Measurements from ENCODE around the gene LRRC36. TPM values are rescaled to one million over a fixed set of nuclear protein-coding genes. Genes with fewer than 3 reads are reported as not detected.

The LRRC36 gene
- polyA plus RNA-seq, 1 donor (not counting 4 experiments of a cell fraction or from before 2014, with no cell fraction given), result not detected

DNA sequence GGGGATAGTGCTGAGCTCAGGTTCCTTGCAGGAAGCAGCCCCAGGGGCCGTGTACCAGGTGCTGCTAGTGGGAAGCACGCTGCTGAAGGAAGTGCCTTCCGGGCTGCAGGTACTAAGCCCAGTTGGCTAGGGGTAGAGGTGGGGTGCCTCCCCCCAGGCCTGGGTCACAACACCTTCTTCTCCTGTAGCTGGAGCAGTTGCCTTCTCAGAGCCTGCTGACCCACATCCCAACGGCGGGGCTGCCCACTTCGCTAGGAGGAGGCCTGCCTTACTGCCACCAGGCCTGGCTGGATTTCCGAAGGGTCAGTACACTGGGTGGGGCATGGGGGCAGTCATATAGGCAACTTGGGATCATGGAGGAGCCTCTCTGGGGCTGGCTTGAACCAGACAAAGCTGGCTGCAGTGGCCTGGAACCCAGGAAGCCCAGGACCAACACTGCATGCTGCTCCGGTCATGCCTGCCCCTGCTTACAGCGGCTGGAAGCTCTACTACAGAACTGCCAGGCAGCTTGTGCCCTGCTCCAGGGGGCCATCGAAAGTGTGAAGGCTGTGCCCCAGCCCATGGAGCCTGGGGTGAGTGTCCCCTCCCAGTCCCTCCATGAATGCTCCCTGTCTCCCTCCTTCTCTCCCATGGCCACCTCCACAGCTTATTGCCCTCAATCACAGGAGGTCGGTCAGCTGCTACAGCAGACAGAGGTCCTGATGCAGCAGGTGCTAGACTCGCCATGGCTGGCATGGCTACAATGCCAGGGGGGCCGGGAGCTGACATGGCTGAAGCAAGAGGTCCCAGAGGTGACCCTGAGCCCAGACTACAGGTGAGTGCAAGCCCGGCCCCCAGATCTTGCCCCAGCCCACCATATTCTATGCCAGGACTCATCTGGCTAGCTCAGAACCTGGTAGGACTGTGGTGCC lies 44.8 kb upstream of the LRRC36 start:
- Histone ChIP-seq H2AFZ (ENCODE audit: control insufficient read depth, low read length) (no peak overlapping the region), H3K9me1 (ENCODE audit: control insufficient read depth, extremely low read depth, insufficient read depth, low read length) (no peaks in the 10 kb centered on the region), H3K27ac (ENCODE audit: control insufficient read depth, insufficient read depth, low read length) (no peak overlapping the region), H3K4me3 (ENCODE audit: control insufficient read depth in 2 of 3, extremely low read depth in 1 of 3, insufficient read depth in 2 of 3, low read depth in 1 of 3, low read length in 3 of 3) (no peak overlapping the region), H3K9ac (ENCODE audit: control insufficient read depth, extremely low read depth, insufficient read depth, low read length) (no peak overlapping the region), H3K27me3 (ENCODE audit: control insufficient read depth, extremely low read depth, insufficient read depth, low read length) (peaks cover 50% of the 10 kb centered on the region), H3K79me2 (ENCODE audit: control insufficient read depth, insufficient read depth, low read length) (no peaks in the 10 kb centered on the region), H3K4me2 (ENCODE audit: control insufficient read depth, extremely low read depth, insufficient read depth, low read depth, low read length) (no peak overlapping the region), H4K20me1 (ENCODE audit: control insufficient read depth, extremely low read depth, insufficient read depth, low read length) (no peaks in the 10 kb centered on the region), H3K9me3 (ENCODE audit: control insufficient read depth, low read depth, low read length) (no peaks in the 10 kb centered on the region), H3K36me3 (ENCODE audit: control insufficient read depth in 2 of 2, extremely low read depth in 1 of 2, insufficient read depth in 2 of 2, low read length in 2 of 2) (no peaks in the 10 kb centered on the region), H3K4me1 (ENCODE audit: control insufficient read depth, extremely low read depth, insufficient read depth, low read length) (peaks cover 20% of the 10 kb centered on the region)
- FAIRE-seq (no peak), DNase-seq (ENCODE audit: low read depth, low spot score) (no peak)
- dilution Hi-C loops (cut with MboI; ENCODE audit: extremely low pct_ligation_motif_present, low sequenced_read_pairs), result no loop called here
- no peak for TF ChIP-seq EZH2 (IDR thresholded peaks at IDR 0.05; ENCODE audit: low read length)
- TF ChIP-seq, protein P1, sequence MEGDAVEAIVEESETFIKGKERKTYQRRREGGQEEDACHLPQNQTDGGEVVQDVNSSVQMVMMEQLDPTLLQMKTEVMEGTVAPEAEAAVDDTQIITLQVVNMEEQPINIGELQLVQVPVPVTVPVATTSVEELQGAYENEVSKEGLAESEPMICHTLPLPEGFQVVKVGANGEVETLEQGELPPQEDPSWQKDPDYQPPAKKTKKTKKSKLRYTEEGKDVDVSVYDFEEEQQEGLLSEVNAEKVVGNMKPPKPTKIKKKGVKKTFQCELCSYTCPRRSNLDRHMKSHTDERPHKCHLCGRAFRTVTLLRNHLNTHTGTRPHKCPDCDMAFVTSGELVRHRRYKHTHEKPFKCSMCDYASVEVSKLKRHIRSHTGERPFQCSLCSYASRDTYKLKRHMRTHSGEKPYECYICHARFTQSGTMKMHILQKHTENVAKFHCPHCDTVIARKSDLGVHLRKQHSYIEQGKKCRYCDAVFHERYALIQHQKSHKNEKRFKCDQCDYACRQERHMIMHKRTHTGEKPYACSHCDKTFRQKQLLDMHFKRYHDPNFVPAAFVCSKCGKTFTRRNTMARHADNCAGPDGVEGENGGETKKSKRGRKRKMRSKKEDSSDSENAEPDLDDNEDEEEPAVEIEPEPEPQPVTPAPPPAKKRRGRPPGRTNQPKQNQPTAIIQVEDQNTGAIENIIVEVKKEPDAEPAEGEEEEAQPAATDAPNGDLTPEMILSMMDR (optimal IDR thresholded peaks at IDR 0.05 in 1 of 3, IDR thresholded peaks at IDR 0.05 in 1 of 3, conservative IDR thresholded peaks at IDR 0.05 in 1 of 3; ENCODE audit: extremely low read depth in 1 of 3, insufficient read depth in 2 of 3, low read length in 3 of 3), result no peak

DNA sequence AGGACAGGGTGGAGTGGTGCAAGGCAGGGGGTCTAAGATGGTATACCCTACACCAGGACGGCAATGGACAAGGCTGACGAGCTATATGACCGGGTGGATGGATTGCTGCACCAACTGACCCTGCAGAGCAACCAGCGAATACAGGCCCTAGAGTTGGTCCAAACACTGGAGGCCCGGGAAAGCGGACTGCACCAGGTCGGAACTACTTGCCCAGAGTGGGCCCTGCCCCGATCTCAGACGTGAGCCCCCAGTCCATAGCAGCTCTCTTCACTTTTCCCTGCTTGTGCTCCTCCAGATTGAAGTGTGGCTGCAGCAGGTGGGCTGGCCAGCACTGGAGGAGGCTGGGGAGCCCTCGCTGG lies 44.2 kb upstream of the LRRC36 start:
- H3K36me3 ChIP-seq (ENCODE audit: control insufficient read depth in 2 of 2, extremely low read depth in 1 of 2, insufficient read depth in 2 of 2, low read length in 2 of 2), result no peaks in the 10 kb centered on the region
- DNase-seq (ENCODE audit: low read depth, low spot score) (no peak), FAIRE-seq (no peak)
- H2AFZ ChIP-seq (ENCODE audit: control insufficient read depth, low read length), result no peak overlapping the region
- H3K27me3 ChIP-seq (ENCODE audit: control insufficient read depth, extremely low read depth, insufficient read depth, low read length), result peaks cover 50% of the 10 kb centered on the region
- H3K4me3 ChIP-seq (ENCODE audit: control insufficient read depth in 2 of 3, extremely low read depth in 1 of 3, insufficient read depth in 2 of 3, low read depth in 1 of 3, low read length in 3 of 3), result no peak overlapping the region
- H3K9me3 ChIP-seq (ENCODE audit: control insufficient read depth, low read depth, low read length), result no peaks in the 10 kb centered on the region
- no peak overlapping the region for H3K27ac ChIP-seq (ENCODE audit: control insufficient read depth, insufficient read depth, low read length)
- peaks cover 14% of the 10 kb centered on the region for H3K4me1 ChIP-seq (ENCODE audit: control insufficient read depth, extremely low read depth, insufficient read depth, low read length)
- H3K79me2 ChIP-seq (ENCODE audit: control insufficient read depth, insufficient read depth, low read length), result no peaks in the 10 kb centered on the region
- no peaks in the 10 kb centered on the region for H3K9me1 ChIP-seq (ENCODE audit: control insufficient read depth, extremely low read depth, insufficient read depth, low read length)
- no peak overlapping the region for H3K4me2 ChIP-seq (ENCODE audit: control insufficient read depth, extremely low read depth, insufficient read depth, low read depth, low read length)
- dilution Hi-C loops (cut with MboI; ENCODE audit: extremely low pct_ligation_motif_present, low sequenced_read_pairs), result no loop called here
- no peaks in the 10 kb centered on the region for H4K20me1 ChIP-seq (ENCODE audit: control insufficient read depth, extremely low read depth, insufficient read depth, low read length)
- no peak overlapping the region for H3K9ac ChIP-seq (ENCODE audit: control insufficient read depth, extremely low read depth, insufficient read depth, low read length)
- no peak for TF ChIP-seq EZH2 (IDR thresholded peaks at IDR 0.05; ENCODE audit: low read length)
- TF ChIP-seq, protein P1 (optimal IDR thresholded peaks at IDR 0.05 in 1 of 3, IDR thresholded peaks at IDR 0.05 in 1 of 3, conservative IDR thresholded peaks at IDR 0.05 in 1 of 3; ENCODE audit: extremely low read depth in 1 of 3, insufficient read depth in 2 of 3, low read length in 3 of 3), result no peak

Data from keratinocyte (primary cell).